Neural crest cell (in vitro differentiated cells): ENCODE measurements around the gene SRRD. TPM values are rescaled to one million over a fixed set of nuclear protein-coding genes. Genes with fewer than 3 reads are reported as not detected.

ENCODE experiments used
- DNase-seq: peaks from one replicate; pipeline ENCODE4 v3.0.0; 2021; ENCODE audit warnings: low read depth, mixed read lengths, low spot score
- H3K27ac Mint-ChIP-seq: one replicate; pipeline ENCODE4 v1.8.0; 2021; ENCODE audit warnings: mild to moderate bottlenecking, mixed read lengths; ENCODE audit not compliant: unreplicated experiment
- H3K27me3 Mint-ChIP-seq: 2 replicates; pipeline ENCODE4 v1.8.0; 2021; ENCODE audit warnings: low read depth, mild to moderate bottlenecking, mixed read lengths
- H3K36me3 Mint-ChIP-seq: 2 replicates; pipeline ENCODE4 v1.8.0; 2021; ENCODE audit warnings: low read depth, mild to moderate bottlenecking, mixed read lengths
- H3K4me1 Mint-ChIP-seq: 2 replicates; pipeline ENCODE4 v1.8.0; 2021; ENCODE audit warnings: mixed read lengths
- H3K4me3 Mint-ChIP-seq: one replicate; pipeline ENCODE4 v1.8.0; 2021; ENCODE audit warnings: mild to moderate bottlenecking, mixed read lengths
- H3K9me3 Mint-ChIP-seq: 2 replicates; pipeline ENCODE4 v1.8.0; 2021; ENCODE audit warnings: mixed read lengths
- total RNA-seq: library from RNA; stranded (reverse); gene quantifications from 2 replicates; pipeline ENCODE4 v1.2.1, GENCODE V29; 2021
- TF ChIP-seq, protein P1 (sequence below): fragments of 200-600 bp; sonication (generic); conservative IDR thresholded peaks from 2 replicates; pipeline ENCODE4 v1.5.0; 2021; ENCODE audit warnings: antibody characterized with exemption, mild to moderate bottlenecking

SRRD gene
- total RNA-seq, 1 donor from 2014 or later: 30.8 TPM

DNA sequence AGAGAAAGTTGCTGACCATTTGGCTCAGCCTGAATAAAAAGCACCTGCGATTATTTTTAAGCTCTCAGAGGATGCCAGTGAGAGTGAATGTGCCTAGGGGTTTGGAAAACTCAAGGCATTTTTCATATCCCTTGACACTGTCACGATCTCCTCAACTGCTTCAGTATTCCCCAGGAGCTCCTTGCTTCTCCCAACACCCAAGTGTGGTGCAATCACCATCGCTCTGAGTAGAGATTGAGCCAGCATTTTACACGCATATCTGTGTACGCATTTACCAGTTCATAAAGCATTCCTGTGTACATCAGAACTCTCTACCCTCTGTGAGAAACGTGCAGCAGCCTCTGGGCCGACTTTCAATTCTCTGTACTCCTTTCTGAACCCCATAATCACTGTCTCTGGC lies 1.3 kb downstream of the SRRD start:
- H3K27ac Mint-ChIP-seq: no peak overlapping the region
- no peaks in the 10 kb centered on the region for H3K9me3 Mint-ChIP-seq
- peaks cover 2% of the 10 kb centered on the region for H3K36me3 Mint-ChIP-seq
- no peaks in the 10 kb centered on the region for H3K27me3 Mint-ChIP-seq
- TF ChIP-seq, protein P1, sequence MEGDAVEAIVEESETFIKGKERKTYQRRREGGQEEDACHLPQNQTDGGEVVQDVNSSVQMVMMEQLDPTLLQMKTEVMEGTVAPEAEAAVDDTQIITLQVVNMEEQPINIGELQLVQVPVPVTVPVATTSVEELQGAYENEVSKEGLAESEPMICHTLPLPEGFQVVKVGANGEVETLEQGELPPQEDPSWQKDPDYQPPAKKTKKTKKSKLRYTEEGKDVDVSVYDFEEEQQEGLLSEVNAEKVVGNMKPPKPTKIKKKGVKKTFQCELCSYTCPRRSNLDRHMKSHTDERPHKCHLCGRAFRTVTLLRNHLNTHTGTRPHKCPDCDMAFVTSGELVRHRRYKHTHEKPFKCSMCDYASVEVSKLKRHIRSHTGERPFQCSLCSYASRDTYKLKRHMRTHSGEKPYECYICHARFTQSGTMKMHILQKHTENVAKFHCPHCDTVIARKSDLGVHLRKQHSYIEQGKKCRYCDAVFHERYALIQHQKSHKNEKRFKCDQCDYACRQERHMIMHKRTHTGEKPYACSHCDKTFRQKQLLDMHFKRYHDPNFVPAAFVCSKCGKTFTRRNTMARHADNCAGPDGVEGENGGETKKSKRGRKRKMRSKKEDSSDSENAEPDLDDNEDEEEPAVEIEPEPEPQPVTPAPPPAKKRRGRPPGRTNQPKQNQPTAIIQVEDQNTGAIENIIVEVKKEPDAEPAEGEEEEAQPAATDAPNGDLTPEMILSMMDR: no peak
- H3K4me1 Mint-ChIP-seq: peaks cover 60% of the 10 kb centered on the region
- DNase-seq: no peak
- H3K4me3 Mint-ChIP-seq: peak overlapping the region; percentile 99

- no peak for DNase-seq
- peak overlapping the region; percentile 99 for H3K4me3 Mint-ChIP-seq
- H3K9me3 Mint-ChIP-seq: no peaks in the 10 kb centered on the region
- H3K27ac Mint-ChIP-seq: no peak overlapping the region
- H3K27me3 Mint-ChIP-seq: no peaks in the 10 kb centered on the region
- H3K4me1 Mint-ChIP-seq: peaks cover 53% of the 10 kb centered on the region
- TF ChIP-seq, protein P1: no peak
- peaks cover 4% of the 10 kb centered on the region for H3K36me3 Mint-ChIP-seq
Observed at GRCh38 chr22:26485806-26486390, 2.2 kb downstream of the SRRD start.

- peaks cover 4% of the 10 kb centered on the region for H3K36me3 Mint-ChIP-seq
- no peaks in the 10 kb centered on the region for H3K9me3 Mint-ChIP-seq
- H3K27me3 Mint-ChIP-seq: no peaks in the 10 kb centered on the region
- TF ChIP-seq, protein P1: no peak
- H3K4me1 Mint-ChIP-seq: peaks cover 48% of the 10 kb centered on the region
- peak overlapping the region; percentile 76 for H3K27ac Mint-ChIP-seq
- no peak for DNase-seq
- H3K4me3 Mint-ChIP-seq: peak overlapping the region; percentile 99
Observed at GRCh38 chr22:26486394-26486793, 2.7 kb downstream of the SRRD start.

DNA sequence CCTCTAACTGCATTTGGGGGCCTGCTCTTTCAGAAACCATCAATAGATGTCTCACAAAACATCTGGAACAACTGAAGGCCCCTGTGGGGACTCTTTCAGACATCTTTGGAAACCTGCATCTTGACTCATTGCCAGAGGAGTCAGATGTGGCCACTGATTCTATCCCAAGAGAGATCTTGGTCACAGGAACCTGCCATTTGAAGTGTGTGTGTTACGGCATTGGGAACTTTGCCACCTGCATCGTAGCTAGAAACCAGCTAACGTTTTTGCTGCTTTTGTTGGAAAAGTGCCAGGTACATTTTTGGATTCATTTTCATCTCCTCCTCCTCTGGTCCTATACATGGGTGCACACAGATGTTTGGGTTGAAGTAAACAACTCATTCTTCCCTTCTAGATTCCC lies 4.3 kb downstream of the SRRD start:
- TF ChIP-seq, protein P1: no peak
- Mint-ChIP-seq H3K27me3 (no peaks in the 10 kb centered on the region), H3K36me3 (peaks cover 4% of the 10 kb centered on the region), H3K4me3 (peak overlapping the region; percentile 34), H3K9me3 (no peaks in the 10 kb centered on the region), H3K4me1 (peaks cover 33% of the 10 kb centered on the region), H3K27ac (no peak overlapping the region)
- DNase-seq: no peak

DNA sequence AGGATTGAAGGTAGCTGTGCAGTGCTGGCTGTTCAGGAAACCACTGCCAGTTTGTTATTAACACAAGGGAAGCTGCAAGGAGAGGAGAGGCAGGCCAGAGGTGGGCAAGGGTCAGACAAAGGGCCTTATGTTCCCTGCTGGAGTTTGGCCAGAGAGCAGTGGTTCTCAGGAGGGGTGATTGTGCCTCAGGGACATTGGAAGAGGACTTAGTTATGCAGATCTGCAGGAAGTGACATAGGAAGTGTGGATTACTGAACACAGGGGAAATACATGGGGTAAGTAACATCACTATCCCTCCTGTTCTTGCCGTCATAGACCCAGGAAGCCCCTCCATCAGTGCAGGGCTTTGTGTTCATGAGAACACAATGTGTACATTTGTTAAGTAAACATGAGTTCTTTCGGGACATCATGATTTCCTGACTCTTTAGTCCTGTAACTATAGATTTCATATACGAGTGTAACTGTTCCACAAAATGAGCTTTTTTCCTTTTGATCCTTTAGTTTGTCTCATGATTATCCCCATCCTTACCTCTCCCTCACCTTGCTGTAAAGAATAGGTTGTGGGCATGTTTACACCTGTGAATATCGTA lies 5.9 kb downstream of the SRRD start:
- TF ChIP-seq, protein P1: no peak
- peak; percentile 11 for DNase-seq
- Mint-ChIP-seq H3K27ac (peak overlapping the region; percentile 76), H3K4me3 (peak overlapping the region; percentile 57), H3K4me1 (peaks cover 24% of the 10 kb centered on the region), H3K36me3 (peaks cover 6% of the 10 kb centered on the region), H3K27me3 (no peaks in the 10 kb centered on the region), H3K9me3 (no peaks in the 10 kb centered on the region)
